GM23338 (cell line): Measurements from ENCODE around the gene SLC24A4.

Experiments
- CTCF ChIP-seq, 2 experiments: fragments of 200-600 bp in 1 of 2; sonication (generic) in 1 of 2; conservative IDR thresholded peaks; 2 replicates each; pipeline versions ENCODE4 v1.5.1 to v1.6.1; 2016 to 2017; ENCODE audit warnings: antibody characterized with exemption in 2 of 2, low read depth in 2 of 2, mild to moderate bottlenecking in 2 of 2, moderate library complexity in 1 of 2
- EZH2 ChIP-seq: fragments of 200-600 bp; sonication (generic); IDR thresholded peaks from one replicate; pipeline ENCODE4 v1.8.0; 2017; ENCODE audit warnings: antibody characterized with exemption, mild to moderate bottlenecking, low read depth; ENCODE audit not compliant: unreplicated experiment
- EZH2phosphoT487 ChIP-seq: fragments of 200-600 bp; sonication (generic); IDR thresholded peaks from one replicate; pipeline ENCODE4 v1.8.1; 2018; ENCODE audit warnings: antibody characterized with exemption; ENCODE audit not compliant: unreplicated experiment
- JUNB ChIP-seq: IDR thresholded peaks from one replicate; pipeline ENCODE4 v1.6.1; 2016; ENCODE audit warnings: antibody characterized with exemption; ENCODE audit not compliant: unreplicated experiment
- REST ChIP-seq: IDR thresholded peaks from one replicate; pipeline ENCODE4 v1.6.1; 2018; ENCODE audit warnings: antibody characterized with exemption; ENCODE audit not compliant: unreplicated experiment

- TF ChIP-seq CTCF (conservative IDR thresholded peaks at IDR 0.05; ENCODE audit: low read depth in 2 of 2) (no peak), EZH2 (no peak), EZH2phosphoT487 (no peak), REST (no peak), JUNB (no peak)
Measured at GRCh38 chr14:92453691-92454090, 130.7 kb downstream of the SLC24A4 start.
